ENCODE data around the gene C16orf96.
A peak's percentile ranks its signal among the peaks of the same experiment; 100 is the strongest.

C16orf96 gene

DNA sequence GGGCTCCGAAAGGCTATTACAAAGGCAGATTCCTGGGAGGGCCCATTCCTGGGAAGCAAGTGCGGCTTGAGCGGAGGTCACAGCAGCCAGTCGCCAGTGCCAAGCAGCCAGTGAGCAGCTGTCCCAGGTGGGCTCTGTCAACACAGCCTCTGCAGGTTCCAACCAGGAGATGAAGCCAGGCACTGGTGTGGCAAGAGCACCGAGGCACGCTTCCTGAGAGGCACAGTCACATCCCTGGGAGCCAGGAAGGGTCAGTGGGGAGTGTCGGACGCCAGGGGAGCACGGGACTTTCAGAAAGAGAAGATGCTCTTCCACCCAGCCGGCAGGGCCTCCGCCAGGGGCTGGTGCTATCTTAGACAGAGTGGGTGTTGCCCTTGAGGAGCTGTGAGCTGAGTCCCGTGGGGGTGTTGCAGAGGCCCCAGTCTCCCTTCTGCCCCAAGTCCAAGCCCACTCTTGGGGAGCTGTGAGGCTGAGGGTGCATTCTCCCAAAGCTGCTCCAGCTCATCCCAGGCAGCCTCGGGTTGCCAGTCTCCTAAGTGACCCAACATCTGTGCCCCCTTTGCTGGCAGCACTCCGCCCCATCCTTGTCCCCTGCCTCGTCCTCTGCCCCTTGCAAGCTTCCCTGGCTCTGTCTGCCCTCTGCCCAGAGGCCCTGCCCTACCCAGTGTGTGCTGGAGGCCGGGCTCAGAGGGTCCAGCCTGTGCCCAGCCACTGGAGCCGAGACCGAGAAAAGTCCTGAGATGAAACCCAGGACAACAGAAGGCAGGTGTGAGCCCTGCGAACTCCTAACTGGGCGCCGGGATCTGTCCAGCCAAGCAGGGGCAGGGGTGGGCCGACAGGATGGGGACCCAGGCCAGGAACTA lies 51.9 kb downstream of the C16orf96 start:
- DNase-seq: no peak
- no peak overlapping the region for H3K27ac ChIP-seq (ENCODE audit: insufficient read depth, low read length, poor library complexity, severe bottlenecking)
- H3K36me3 ChIP-seq (ENCODE audit: control insufficient read depth, insufficient read depth, low read length): peaks cover 14% of the 10 kb centered on the region
- no peaks in the 10 kb centered on the region for H3K27me3 ChIP-seq (replicated peaks; ENCODE audit: control insufficient read depth, insufficient read depth, low read length, poor library complexity, severe bottlenecking)
- no peak overlapping the region for H3K4me3 ChIP-seq (ENCODE audit: insufficient read depth, low read depth, low read length, poor library complexity, severe bottlenecking)
- H3K9me3 ChIP-seq (ENCODE audit: control insufficient read depth, low read length): no peaks in the 10 kb centered on the region
- peaks cover 8% of the 10 kb centered on the region for H3K4me1 ChIP-seq (ENCODE audit: control insufficient read depth, insufficient read depth, low read length, poor library complexity, severe bottlenecking)

- DNase-seq: no peak
- peaks cover 13% of the 10 kb centered on the region for H3K4me1 ChIP-seq (ENCODE audit: control insufficient read depth, insufficient read depth, low read length, poor library complexity, severe bottlenecking)
- H3K4me3 ChIP-seq (ENCODE audit: insufficient read depth, low read depth, low read length, poor library complexity, severe bottlenecking): no peak overlapping the region
- peaks cover 14% of the 10 kb centered on the region for H3K36me3 ChIP-seq (ENCODE audit: control insufficient read depth, insufficient read depth, low read length)
- no peak overlapping the region for H3K27ac ChIP-seq (ENCODE audit: insufficient read depth, low read length, poor library complexity, severe bottlenecking)
- H3K27me3 ChIP-seq (replicated peaks; ENCODE audit: control insufficient read depth, insufficient read depth, low read length, poor library complexity, severe bottlenecking): no peaks in the 10 kb centered on the region
- no peaks in the 10 kb centered on the region for H3K9me3 ChIP-seq (ENCODE audit: control insufficient read depth, low read length)
Observed at GRCh38 chr16:4608704-4608980, 52.5 kb downstream of the C16orf96 start.

GRCh38 chr16:4609200-4610010 lies 53.3 kb downstream of the C16orf96 start:
- no peak for DNase-seq
- Histone ChIP-seq H3K27ac (ENCODE audit: insufficient read depth, low read length, poor library complexity, severe bottlenecking) (no peak overlapping the region), H3K27me3 (replicated peaks; ENCODE audit: control insufficient read depth, insufficient read depth, low read length, poor library complexity, severe bottlenecking) (no peaks in the 10 kb centered on the region), H3K4me3 (ENCODE audit: insufficient read depth, low read depth, low read length, poor library complexity, severe bottlenecking) (no peak overlapping the region), H3K36me3 (ENCODE audit: control insufficient read depth, insufficient read depth, low read length) (peaks cover 14% of the 10 kb centered on the region), H3K4me1 (ENCODE audit: control insufficient read depth, insufficient read depth, low read length, poor library complexity, severe bottlenecking) (peaks cover 15% of the 10 kb centered on the region), H3K9me3 (ENCODE audit: control insufficient read depth, low read length) (no peaks in the 10 kb centered on the region)

DNA sequence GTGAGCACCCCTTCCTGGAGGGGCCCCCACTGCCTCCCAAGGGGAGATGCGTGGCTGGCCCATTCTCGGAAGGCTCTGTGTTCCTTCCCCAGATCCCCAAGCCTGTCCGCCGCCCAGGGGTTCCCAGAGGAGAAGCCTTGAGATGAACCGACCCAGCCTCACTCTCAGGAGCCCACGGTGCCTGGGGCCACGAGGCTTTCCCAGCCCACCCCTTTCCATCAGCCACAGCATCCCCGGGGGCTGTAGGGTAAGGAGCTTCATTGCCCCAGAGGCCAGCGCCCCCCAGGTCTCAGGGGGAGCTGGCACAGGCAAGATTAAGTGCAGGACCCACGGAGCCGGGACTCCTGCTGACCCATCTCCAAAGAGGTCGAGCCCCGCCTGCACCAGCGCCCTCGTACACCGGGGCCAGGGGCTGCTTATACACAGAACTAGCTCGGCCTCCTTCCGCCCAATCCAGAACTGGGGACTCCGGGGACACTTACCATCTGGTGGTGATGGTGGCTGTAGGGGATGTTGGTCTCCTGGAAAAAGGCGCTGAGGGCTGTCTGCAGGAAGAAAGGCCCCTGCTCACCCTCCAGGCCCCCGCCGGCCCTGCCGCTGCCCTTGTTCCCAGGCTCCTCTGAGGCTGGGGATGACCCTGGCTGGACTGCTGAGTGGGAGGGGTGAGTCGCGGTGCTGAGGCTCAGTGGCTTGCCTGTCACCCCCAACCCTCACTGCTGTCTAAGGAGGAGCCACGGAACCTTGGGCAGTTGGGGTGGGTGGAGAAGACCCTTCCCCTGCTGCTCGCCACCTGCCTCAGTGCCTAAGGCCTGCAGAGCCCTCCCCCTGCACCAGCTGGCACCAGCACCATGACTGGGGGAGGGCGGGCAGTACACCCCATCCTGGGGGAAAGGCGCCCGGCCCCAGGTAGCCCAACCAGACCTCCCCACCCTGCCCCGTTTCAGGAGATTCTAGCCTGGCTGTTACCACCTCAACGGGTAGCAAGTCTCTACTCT lies 54.2 kb downstream of the C16orf96 start:
- no peaks in the 10 kb centered on the region for H3K27me3 ChIP-seq (replicated peaks; ENCODE audit: control insufficient read depth, insufficient read depth, low read length, poor library complexity, severe bottlenecking)
- H3K36me3 ChIP-seq (ENCODE audit: control insufficient read depth, insufficient read depth, low read length): peaks cover 14% of the 10 kb centered on the region
- H3K27ac ChIP-seq (ENCODE audit: insufficient read depth, low read length, poor library complexity, severe bottlenecking): no peak overlapping the region
- H3K9me3 ChIP-seq (ENCODE audit: control insufficient read depth, low read length): no peaks in the 10 kb centered on the region
- DNase-seq: no peak
- peaks cover 21% of the 10 kb centered on the region for H3K4me1 ChIP-seq (ENCODE audit: control insufficient read depth, insufficient read depth, low read length, poor library complexity, severe bottlenecking)
- no peak overlapping the region for H3K4me3 ChIP-seq (ENCODE audit: insufficient read depth, low read depth, low read length, poor library complexity, severe bottlenecking)

GRCh38 chr16:4611337-4612021 lies 55.3 kb downstream of the C16orf96 start:
- Histone ChIP-seq H3K36me3 (ENCODE audit: control insufficient read depth, insufficient read depth, low read length) (peaks cover 14% of the 10 kb centered on the region), H3K4me1 (ENCODE audit: control insufficient read depth, insufficient read depth, low read length, poor library complexity, severe bottlenecking) (peaks cover 26% of the 10 kb centered on the region), H3K9me3 (ENCODE audit: control insufficient read depth, low read length) (no peaks in the 10 kb centered on the region), H3K27ac (ENCODE audit: insufficient read depth, low read length, poor library complexity, severe bottlenecking) (no peak overlapping the region), H3K27me3 (replicated peaks; ENCODE audit: control insufficient read depth, insufficient read depth, low read length, poor library complexity, severe bottlenecking) (no peaks in the 10 kb centered on the region), H3K4me3 (ENCODE audit: insufficient read depth, low read depth, low read length, poor library complexity, severe bottlenecking) (no peak overlapping the region)
- no peak for DNase-seq

DNA sequence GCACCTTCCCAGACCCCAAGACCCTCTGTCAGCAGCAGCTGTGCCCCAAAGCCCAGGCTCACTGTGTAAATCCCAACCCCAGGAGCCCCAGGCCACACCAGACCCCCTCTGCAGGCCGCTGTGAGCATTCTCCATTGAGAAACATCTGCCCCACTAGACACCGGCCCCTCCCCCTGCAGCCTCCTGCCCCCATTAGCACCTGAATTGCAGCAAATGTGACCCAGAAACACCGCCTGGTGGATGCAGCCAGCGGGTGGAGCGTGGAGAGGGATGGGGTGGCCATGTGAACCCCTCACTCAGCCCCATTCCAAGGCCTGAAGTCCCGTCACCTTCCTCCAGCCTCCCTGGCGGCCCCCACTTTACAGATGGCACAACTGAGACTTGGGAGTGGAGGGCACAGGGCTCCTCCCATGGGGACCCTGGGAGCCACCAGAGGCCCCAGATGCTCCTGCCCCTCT lies 56.4 kb downstream of the C16orf96 start:
- peaks cover 13% of the 10 kb centered on the region for H3K36me3 ChIP-seq (ENCODE audit: control insufficient read depth, insufficient read depth, low read length)
- H3K9me3 ChIP-seq (ENCODE audit: control insufficient read depth, low read length): no peaks in the 10 kb centered on the region
- DNase-seq: no peak
- no peaks in the 10 kb centered on the region for H3K27me3 ChIP-seq (replicated peaks; ENCODE audit: control insufficient read depth, insufficient read depth, low read length, poor library complexity, severe bottlenecking)
- H3K4me1 ChIP-seq (ENCODE audit: control insufficient read depth, insufficient read depth, low read length, poor library complexity, severe bottlenecking): peaks cover 32% of the 10 kb centered on the region
- H3K27ac ChIP-seq (ENCODE audit: insufficient read depth, low read length, poor library complexity, severe bottlenecking): no peak overlapping the region
- no peak overlapping the region for H3K4me3 ChIP-seq (ENCODE audit: insufficient read depth, low read depth, low read length, poor library complexity, severe bottlenecking)

DNA sequence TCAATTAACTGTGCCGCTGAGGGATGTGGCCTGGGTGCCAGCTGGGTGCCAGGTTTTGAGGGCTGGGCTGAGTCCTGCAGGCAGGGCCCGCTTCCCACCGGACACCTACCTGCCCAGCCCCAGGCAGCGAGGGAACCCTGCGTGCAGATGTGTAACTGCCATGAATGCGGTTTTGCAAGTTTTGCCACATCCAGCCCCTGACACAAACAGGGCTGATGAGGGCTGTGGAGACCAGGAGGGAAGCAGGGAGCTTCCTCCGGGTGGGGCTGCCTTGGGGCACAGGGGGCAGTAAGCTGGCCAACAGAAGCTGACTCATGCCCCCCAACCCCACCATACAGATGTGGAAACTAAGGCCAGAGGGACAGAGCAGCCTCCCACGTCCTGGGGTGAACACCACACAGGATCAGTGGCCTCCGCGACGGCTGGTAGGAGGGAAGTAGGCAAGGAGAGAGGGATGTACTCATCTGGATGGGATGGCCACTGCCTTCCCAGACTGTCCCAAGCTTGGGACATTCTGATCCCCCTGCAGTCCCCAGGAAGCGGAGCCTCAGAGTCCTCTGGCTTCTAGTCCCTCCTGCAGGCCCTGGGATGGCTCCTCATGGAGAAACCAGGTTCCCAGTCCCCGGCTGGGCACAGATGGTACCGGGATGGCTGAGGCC lies 57.0 kb downstream of the C16orf96 start:
- Histone ChIP-seq H3K27ac (ENCODE audit: insufficient read depth, low read length, poor library complexity, severe bottlenecking) (no peak overlapping the region), H3K9me3 (ENCODE audit: control insufficient read depth, low read length) (no peaks in the 10 kb centered on the region), H3K27me3 (replicated peaks; ENCODE audit: control insufficient read depth, insufficient read depth, low read length, poor library complexity, severe bottlenecking) (no peaks in the 10 kb centered on the region), H3K4me3 (ENCODE audit: insufficient read depth, low read depth, low read length, poor library complexity, severe bottlenecking) (peak overlapping the region; percentile 75), H3K36me3 (ENCODE audit: control insufficient read depth, insufficient read depth, low read length) (peaks cover 7% of the 10 kb centered on the region), H3K4me1 (ENCODE audit: control insufficient read depth, insufficient read depth, low read length, poor library complexity, severe bottlenecking) (peaks cover 32% of the 10 kb centered on the region)
- DNase-seq: no peak

DNA sequence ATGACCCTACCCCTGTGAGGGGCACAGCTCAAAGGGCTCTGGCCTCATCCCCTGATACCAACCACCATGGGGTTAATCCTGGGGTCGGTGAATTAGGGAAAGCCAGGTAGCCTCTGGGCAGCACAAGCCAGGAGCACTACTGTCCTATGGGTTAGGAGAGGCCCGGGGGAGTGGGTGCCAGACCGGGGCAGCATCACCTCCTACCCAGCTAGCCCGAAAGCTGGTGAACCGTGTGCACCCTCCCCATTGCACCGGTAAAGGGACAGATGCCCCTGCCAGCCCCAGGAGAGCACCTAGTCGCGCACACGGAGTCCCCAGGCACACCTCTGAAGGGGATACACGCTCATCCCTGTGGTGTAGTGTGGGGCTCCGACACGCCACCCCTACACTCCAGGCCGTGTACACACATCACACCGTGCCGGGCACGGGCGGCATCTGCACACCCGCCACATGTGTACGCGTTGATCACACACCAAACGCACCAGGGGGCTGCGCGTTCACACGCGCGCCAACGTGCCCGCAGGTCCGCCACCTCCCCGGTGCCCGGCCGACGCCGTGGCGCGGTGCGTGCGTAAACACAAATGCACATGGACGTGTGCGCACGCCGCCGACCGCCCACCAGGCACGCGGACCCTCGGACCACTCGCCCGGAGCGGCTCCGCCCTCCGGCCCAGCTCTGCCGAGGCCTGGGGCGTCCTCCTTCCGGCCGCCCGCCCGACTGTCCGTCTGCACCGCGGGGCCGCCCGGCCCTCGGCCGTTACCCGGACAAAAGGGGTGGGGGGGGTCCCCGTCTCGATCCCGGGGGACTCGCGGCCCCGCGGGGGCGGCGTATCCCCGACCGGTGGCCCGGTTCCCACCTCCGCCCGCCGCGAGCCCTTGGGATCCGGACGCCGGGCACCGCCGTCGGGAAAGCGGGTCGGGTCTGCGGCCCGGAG lies 57.8 kb downstream of the C16orf96 start:
- DNase-seq: no peak
- Histone ChIP-seq H3K4me1 (ENCODE audit: control insufficient read depth, insufficient read depth, low read length, poor library complexity, severe bottlenecking) (peaks cover 32% of the 10 kb centered on the region), H3K4me3 (ENCODE audit: insufficient read depth, low read depth, low read length, poor library complexity, severe bottlenecking) (peak overlapping the region; percentile 75), H3K27ac (ENCODE audit: insufficient read depth, low read length, poor library complexity, severe bottlenecking) (peak overlapping the region; percentile 79), H3K36me3 (ENCODE audit: control insufficient read depth, insufficient read depth, low read length) (peaks cover 7% of the 10 kb centered on the region), H3K9me3 (ENCODE audit: control insufficient read depth, low read length) (no peaks in the 10 kb centered on the region), H3K27me3 (replicated peaks; ENCODE audit: control insufficient read depth, insufficient read depth, low read length, poor library complexity, severe bottlenecking) (no peaks in the 10 kb centered on the region)
